HG03469 (cell line): ENCODE results near the gene NAV2.

ENCODE experiments used
- ATAC-seq: cut with Tn5 transposase; IDR thresholded peaks from one replicate; pipeline ENCODE4 v1.9.1; 2021; ENCODE audit warnings: mild to moderate bottlenecking, moderate library complexity, moderate number of reproducible peaks; ENCODE audit not compliant: unreplicated experiment

The NAV2 gene

DNA sequence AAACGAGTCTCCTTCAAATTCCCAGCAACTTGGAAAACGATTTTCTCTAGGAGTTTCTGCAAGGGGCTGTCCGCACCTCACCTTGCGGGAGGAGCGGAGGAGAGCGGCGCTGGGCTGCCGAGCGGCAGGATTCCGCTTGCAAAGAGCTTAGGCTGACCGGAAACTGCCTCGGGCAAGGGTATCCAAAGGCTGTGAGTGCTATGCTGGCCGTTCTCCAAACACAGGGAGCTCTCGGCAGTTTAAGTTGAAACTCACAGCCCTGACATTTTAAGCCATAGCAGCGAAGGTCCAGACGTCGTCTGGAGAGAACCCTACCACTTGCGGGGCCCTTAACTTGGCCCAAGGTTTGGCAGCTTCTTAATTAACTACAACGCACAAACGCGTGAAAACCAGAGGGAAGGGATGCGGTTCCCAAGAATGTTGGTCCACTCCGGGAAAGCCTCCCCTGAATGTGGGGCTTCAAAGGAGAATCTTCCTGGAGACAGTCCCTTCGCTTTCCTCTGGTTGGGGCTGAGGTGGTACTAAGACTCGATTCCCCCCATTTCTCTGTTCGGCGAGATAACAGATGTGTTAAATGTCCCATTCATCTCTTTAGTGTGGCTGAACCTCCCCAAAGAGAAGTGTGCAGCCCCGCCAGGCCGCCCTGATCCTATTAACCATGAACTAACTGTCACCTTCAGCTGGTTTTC is 448.7 kb downstream of the NAV2 start:
- no peak for ATAC-seq

DNA sequence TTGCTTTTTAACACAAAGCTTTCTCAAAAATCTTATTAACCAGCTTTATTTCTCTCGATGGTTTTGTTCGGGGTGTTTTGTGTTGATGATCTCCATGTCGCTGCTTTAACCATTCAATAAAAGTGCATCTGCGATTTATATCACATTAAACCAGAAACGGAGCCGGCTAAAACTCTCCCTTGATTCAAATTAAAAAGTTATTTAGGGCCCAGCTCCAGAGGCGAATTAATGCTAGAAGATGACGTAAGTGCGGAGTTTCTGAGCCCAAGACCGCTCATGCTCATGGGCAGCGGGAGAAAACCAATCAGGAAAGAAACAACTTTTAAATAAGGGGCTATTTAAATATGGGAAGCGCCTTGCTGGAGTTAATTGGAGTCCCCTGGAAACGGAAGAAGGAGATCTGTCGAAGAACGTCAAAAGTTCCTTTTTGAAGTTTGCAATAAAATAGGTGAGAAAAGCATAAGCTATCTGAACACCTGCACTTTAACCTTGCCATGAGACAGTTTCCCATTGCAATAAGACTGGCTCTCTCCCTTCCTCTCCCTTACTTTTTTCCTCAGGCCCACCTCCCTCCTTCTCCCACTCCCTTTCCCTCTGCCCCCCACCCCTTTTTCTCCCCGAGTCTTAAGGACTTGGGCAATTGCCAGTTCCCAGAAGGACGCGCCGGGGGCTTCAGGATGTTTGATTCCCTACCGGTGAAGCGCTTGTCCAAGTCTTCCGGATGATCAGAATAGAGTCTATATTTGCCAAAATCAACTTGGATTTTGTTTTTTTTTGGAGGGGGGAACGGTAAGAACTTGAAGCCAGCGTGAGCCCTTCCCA is 449.5 kb downstream of the NAV2 start:
- ATAC-seq: no peak

DNA sequence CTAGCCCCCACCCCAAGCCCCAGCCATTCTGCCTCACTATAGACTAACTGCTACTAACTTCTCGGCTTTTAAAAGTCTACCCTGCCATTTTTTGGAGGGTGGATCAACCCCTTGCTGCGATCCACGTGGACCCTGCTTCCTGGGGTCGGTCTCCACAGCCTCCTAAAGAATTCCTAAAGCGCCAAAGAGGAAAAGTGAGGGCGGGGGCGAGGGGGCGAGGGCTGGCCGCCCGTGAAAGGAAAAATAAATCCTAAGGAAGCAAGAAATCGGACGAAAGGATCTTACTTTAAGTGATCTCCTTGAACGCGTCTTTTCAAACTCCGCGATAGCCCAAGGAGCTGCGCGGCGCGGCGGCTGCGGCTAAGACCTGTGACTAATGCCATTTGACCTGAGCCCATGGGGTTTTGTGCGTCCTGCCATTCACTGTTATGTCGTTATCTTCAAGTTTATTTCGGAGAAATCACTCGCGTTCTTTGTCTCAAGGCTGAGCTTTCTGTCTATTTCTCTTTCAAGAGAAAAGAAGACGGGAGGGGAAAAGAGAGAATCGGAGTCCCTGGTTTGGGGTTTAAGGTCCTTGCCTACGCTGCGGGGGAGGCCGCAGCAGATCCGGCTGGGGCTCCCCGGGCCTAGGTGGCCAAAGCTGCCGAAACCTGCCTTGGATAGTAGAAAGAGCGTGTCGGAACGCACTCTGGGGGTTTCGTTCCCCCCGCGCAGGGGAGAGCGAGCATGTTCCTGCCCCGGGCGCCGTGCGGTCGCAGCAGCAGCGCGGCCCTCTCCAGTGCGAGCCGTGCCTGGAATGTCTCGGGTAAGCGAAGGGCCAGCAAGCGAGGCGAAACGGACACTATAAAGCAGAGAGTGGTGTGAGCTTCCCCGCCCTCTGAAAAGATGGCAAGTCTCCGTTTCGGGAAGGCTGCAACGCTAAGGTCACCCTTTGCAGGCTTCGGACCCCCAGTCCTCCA is 450.5 kb downstream of the NAV2 start:
- ATAC-seq: no peak

DNA sequence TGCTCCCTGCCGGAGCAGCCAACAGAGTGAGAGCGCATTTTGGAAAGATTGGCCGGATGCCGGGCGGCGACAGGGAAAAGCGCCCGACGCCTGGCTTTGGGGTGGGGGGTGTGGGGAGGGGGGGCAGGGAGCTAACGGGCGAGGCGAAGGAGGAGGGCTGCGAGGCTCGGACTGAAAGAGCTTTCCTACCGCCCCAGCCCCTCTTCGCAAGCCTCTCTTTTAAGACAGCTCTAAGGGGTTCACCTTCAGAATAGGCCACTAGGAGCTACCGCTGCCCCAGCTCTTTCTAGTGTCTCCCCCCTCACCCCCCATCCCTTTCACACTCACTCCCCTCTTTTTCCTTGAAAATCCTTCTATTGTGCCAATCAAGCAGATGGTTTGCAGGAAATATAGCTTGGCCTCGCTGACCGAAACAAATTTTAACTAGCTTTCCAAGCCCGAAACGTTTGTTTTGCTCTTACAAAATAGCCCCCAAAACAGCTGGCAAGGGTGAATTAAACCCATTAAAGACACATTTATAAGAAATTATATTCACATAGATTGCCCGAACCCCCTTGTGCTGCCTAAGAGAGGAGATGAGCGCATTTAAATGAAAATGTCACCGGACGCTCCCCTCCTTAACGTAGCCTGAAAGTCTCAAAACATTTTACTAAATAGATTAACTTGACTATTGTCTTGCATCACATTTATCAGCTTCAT is 451.3 kb downstream of the NAV2 start:
- ATAC-seq: no peak
